CD14-positive monocyte (primary cell): Measurements from ENCODE around the gene LSG1. TPM values are rescaled to one million over a fixed set of nuclear protein-coding genes. Genes with fewer than 3 reads are reported as not detected.

Source experiments
- DNase-seq, 3 donors: peaks; one replicate each; pipeline ENCODE4 v3.0.0-alpha.2; 2011 to 2022
- H2AFZ ChIP-seq: 2 replicates; pipeline ENCODE4 v1.6.0; 2012; ENCODE audit warnings: mild to moderate bottlenecking, low read depth, low read length, inconsistent platforms; ENCODE audit not compliant: insufficient read depth, poor library complexity, severe bottlenecking
- H3K27ac ChIP-seq, 2 donors: 1 replicate in 1 of 2; 2 replicates in 1 of 2; pipeline ENCODE4 v1.5.1; 2012 to 2013; ENCODE audit warnings: low read length in 2 of 2, control low read depth in 1 of 2, inconsistent platforms in 1 of 2, low read depth in 1 of 2, mild to moderate bottlenecking in 1 of 2
- H3K27me3 ChIP-seq, 2 donors: one replicate each; pipeline versions ENCODE4 v1.6.0 to v1.6.1; 2011 to 2013; ENCODE audit warnings: low read length in 2 of 2; ENCODE audit not compliant: control insufficient read depth in 2 of 2, insufficient read depth in 2 of 2
- H3K36me3 ChIP-seq, 2 donors: replicated peaks in 1 of 2; 1 replicate in 1 of 2; 2 replicates in 1 of 2; pipeline versions ENCODE4 v1.5.1 to v1.6.1; 2012 to 2013; ENCODE audit warnings: low read length in 2 of 2, control low read depth in 1 of 2, inconsistent platforms in 1 of 2, mild to moderate bottlenecking in 1 of 2; ENCODE audit not compliant: insufficient read depth in 2 of 2, control insufficient read depth in 1 of 2
- H3K4me1 ChIP-seq, 2 donors: 1 replicate in 1 of 2; 2 replicates in 1 of 2; pipeline versions ENCODE4 v1.5.1 to v1.6.1; 2012 to 2013; ENCODE audit warnings: low read length in 2 of 2, control low read depth in 1 of 2, inconsistent platforms in 1 of 2, mild to moderate bottlenecking in 1 of 2, moderate library complexity in 1 of 2; ENCODE audit not compliant: insufficient read depth in 2 of 2, control insufficient read depth in 1 of 2
- H3K4me2 ChIP-seq: replicated peaks from 2 replicates; pipeline ENCODE3; 2012; ENCODE audit warnings: low read length, moderate library complexity, mild to moderate bottlenecking; ENCODE audit not compliant: poor library complexity, severe bottlenecking; ENCODE audit errors: extremely low read depth
- H3K4me3 ChIP-seq, 3 experiments: fragments of 200-600 bp in 1 of 3; sonication (generic) in 1 of 3; replicated peaks in 1 of 3; 1 replicate in 2 of 3; 2 replicates in 1 of 3; pipeline ENCODE4 v1.5.1; 2011 to 2013; ENCODE audit warnings: low read length in 3 of 3, mild to moderate bottlenecking in 3 of 3, control low read depth in 2 of 3, low read depth in 2 of 3, inconsistent platforms in 1 of 3, moderate library complexity in 1 of 3
- H3K79me2 ChIP-seq: 2 replicates; pipeline ENCODE4 v1.6.0; 2012; ENCODE audit warnings: mild to moderate bottlenecking, control low read depth, inconsistent platforms, low read length, moderate library complexity; ENCODE audit not compliant: insufficient read depth
- H3K9ac ChIP-seq: 2 replicates; pipeline ENCODE4 v1.6.0; 2017; ENCODE audit warnings: low read length, mild to moderate bottlenecking; ENCODE audit not compliant: insufficient read depth, poor library complexity, severe bottlenecking
- H3K9me3 ChIP-seq, 2 donors: replicated peaks in 1 of 2; 1 replicate in 1 of 2; 2 replicates in 1 of 2; pipeline versions ENCODE4 v1.5.1 to v1.6.1; 2012 to 2013; ENCODE audit warnings: low read length in 2 of 2, control low read depth in 1 of 2; ENCODE audit not compliant: control insufficient read depth in 1 of 2, insufficient read depth in 1 of 2
- H4K20me1 ChIP-seq: 2 replicates; pipeline ENCODE4 v1.6.0; 2012; ENCODE audit warnings: mild to moderate bottlenecking, low read length, control low read depth, moderate library complexity; ENCODE audit not compliant: insufficient read depth
- H3K27ac Mint-ChIP-seq, 7 donors: one replicate each; pipeline ENCODE4 v1.8.0; 2020; ENCODE audit warnings: mild to moderate bottlenecking in 7 of 7, mixed read lengths in 7 of 7, moderate library complexity in 6 of 7, inconsistent platforms in 2 of 7
- H3K27me3 Mint-ChIP-seq, 3 donors: one replicate each; pipeline ENCODE4 v1.8.0; 2021 to 2022; ENCODE audit warnings: low read depth in 3 of 3, mild to moderate bottlenecking in 3 of 3, mixed read lengths in 3 of 3, moderate library complexity in 3 of 3, inconsistent platforms in 1 of 3
- H3K36me3 Mint-ChIP-seq, 2 donors: one replicate each; pipeline ENCODE4 v1.8.0; 2020; ENCODE audit warnings: mixed read lengths in 2 of 2, inconsistent platforms in 1 of 2, mild to moderate bottlenecking in 1 of 2
- H3K4me1 Mint-ChIP-seq: one replicate; pipeline ENCODE4 v1.8.0; 2020; ENCODE audit warnings: mild to moderate bottlenecking, mixed read lengths
- H3K4me3 Mint-ChIP-seq, 2 donors: one replicate each; pipeline ENCODE4 v1.8.0; 2020; ENCODE audit warnings: mild to moderate bottlenecking in 2 of 2, mixed read lengths in 2 of 2, moderate library complexity in 1 of 2
- H3K9me3 Mint-ChIP-seq, 7 donors: one replicate each; pipeline ENCODE4 v1.8.0; 2020 to 2022; ENCODE audit warnings: mixed read lengths in 7 of 7, mild to moderate bottlenecking in 6 of 7, moderate library complexity in 6 of 7, inconsistent platforms in 2 of 7
- WGBS: methylation state at CpG from one replicate; pipeline ENCODE4 v1.1.5; 2013; ENCODE audit warnings: missing lambda C conversion rate; ENCODE audit not compliant: insufficient coverage; 5-methylcytosine and 5-hydroxymethylcytosine counted together
- intact Hi-C, 2 donors: fragments of 100-400 bp; cut with micrococcal nuclease; formaldehyde crosslinking; loops; one replicate each; pipeline versions ENCODE4 v1.15.0 to v1.15.1; 2023
- polyA plus RNA-seq, 3 donors: library from polyadenylated mRNA; depleted of rRNA in 1 of 3; unstranded in 2 of 3; stranded (reverse) in 1 of 3; fragments of 300-500 nt in 2 of 3; fragments of >200 nt in 1 of 3; fragmentation: Illumina TruSeq in 2 of 3; gene quantifications; 1 replicate in 2 of 3; 2 replicates in 1 of 3; pipeline ENCODE4 v1.2.3, GENCODE V29; 2012 to 2021
- TF ChIP-seq, protein P1 (sequence below): fragments of 200-600 bp; IDR thresholded peaks from one replicate; pipeline ENCODE4 v1.8.0; 2022; ENCODE audit warnings: antibody characterized with exemption, mild to moderate bottlenecking

The LSG1 gene
- polyA plus RNA-seq, 3 donors = 6.7 to 30.9 (median 9.9) TPM

DNA sequence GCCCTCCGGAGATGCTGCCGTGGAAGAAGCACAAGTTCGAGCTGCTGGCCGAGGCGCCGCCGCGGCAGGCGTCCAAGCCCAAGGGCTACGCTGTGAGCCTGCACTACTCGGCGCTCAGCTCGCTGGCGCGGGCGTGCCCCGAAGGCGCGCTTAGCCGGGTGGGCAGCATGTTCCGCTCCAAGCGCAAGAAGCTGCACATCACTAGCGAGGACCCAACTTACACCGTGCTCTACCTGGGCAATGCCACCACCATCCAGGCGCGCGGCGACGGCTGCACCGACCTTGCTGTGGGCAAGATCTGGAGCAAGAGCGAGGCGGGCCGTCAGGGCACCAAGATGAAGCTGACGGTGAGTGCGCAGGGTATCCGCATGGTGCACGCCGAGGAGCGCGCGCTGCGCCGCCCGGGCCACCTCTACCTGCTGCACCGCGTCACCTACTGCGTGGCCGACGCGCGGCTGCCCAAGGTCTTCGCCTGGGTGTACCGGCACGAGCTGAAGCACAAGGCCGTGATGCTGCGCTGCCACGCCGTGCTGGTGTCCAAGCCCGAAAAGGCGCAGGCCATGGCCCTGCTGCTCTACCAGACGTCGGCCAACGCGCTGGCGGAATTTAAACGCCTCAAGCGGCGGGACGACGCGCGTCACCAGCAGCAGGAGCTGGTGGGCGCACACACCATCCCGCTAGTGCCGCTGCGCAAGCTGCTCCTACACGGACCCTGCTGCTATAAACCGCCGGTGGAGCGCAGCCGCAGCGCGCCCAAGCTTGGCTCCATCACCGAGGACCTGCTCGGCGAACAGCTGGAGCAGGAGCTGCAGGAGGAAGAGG lies 15.0 kb upstream of the LSG1 start:
- Histone ChIP-seq H3K9ac (peak overlapping the region; percentile 87), H3K9me3 (no peaks in the 10 kb centered on the region), H4K20me1 (peaks cover 32% of the 10 kb centered on the region), H3K27ac (peak overlapping the region; percentile 41 to 88), H2AFZ (peak overlapping the region; percentile 89), H3K4me3 (peak overlapping the region; percentile 59 to 94 (median 83)), H3K27me3 (no peaks in the 10 kb centered on the region), H3K4me2 (peak overlapping the region; percentile 99), H3K36me3 (no peaks in the 10 kb centered on the region), H3K79me2 (peaks cover 20% of the 10 kb centered on the region), H3K4me1 (peaks cover 45 to 60% of the 10 kb centered on the region in 2 donors)
- Mint-ChIP-seq H3K4me1 (peaks cover 53% of the 10 kb centered on the region), H3K9me3 (no peaks in the 10 kb centered on the region), H3K36me3 (peaks cover 0 to 10% of the 10 kb centered on the region in 2 donors), H3K27me3 (peaks cover 0 to 2% (median 2%) of the 10 kb centered on the region in 3 donors), H3K4me3 (peak overlapping the region; percentile 92 to 97), H3K27ac (peak overlapping the region in 6 of 7 donors; percentile 54 to 86 (median 82))
- intact Hi-C loops = loop anchor here (5.0 to 10.0 kb wide), 6 partner anchors 50 to 838 kb away; no protein-coding TSS in a partner anchor
- peak in 2 of 3 donors; percentile 5 to 15 for DNase-seq
- WGBS = 12% methylated on average over 86 of the region's 86 CpGs
- TF ChIP-seq, protein P1, sequence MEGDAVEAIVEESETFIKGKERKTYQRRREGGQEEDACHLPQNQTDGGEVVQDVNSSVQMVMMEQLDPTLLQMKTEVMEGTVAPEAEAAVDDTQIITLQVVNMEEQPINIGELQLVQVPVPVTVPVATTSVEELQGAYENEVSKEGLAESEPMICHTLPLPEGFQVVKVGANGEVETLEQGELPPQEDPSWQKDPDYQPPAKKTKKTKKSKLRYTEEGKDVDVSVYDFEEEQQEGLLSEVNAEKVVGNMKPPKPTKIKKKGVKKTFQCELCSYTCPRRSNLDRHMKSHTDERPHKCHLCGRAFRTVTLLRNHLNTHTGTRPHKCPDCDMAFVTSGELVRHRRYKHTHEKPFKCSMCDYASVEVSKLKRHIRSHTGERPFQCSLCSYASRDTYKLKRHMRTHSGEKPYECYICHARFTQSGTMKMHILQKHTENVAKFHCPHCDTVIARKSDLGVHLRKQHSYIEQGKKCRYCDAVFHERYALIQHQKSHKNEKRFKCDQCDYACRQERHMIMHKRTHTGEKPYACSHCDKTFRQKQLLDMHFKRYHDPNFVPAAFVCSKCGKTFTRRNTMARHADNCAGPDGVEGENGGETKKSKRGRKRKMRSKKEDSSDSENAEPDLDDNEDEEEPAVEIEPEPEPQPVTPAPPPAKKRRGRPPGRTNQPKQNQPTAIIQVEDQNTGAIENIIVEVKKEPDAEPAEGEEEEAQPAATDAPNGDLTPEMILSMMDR = no peak

DNA sequence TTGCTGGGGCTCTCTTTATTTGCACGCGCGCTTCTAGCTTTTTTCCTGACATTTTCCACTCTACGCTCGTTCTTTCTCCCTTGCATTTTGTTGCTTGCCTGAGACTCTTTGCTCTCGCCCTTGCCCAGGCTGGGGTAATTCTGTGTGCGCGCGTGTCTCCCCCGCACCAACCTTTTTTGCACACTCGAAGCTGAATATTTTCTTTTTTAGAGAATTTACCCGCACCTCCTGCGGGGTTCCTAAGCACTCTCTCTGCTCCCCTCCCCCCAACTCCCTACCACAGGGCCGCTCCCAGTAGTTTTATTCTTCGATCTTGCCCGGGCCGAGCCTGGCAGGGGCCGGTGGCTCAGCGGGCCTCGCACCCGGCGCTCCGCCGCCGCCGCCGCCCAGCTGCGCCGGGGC lies 14.4 kb upstream of the LSG1 start:
- Histone ChIP-seq H3K36me3 (no peaks in the 10 kb centered on the region), H4K20me1 (peaks cover 32% of the 10 kb centered on the region), H2AFZ (peak overlapping the region; percentile 89), H3K27me3 (no peaks in the 10 kb centered on the region), H3K9ac (peak overlapping the region; percentile 87), H3K27ac (peak overlapping the region; percentile 52 to 88), H3K4me1 (peaks cover 45 to 60% of the 10 kb centered on the region in 2 donors), H3K4me3 (peak overlapping the region; percentile 59 to 94 (median 83)), H3K4me2 (peak overlapping the region; percentile 99), H3K9me3 (no peaks in the 10 kb centered on the region), H3K79me2 (peaks cover 20% of the 10 kb centered on the region)
- TF ChIP-seq, protein P1 = no peak
- Mint-ChIP-seq H3K4me1 (peaks cover 53% of the 10 kb centered on the region), H3K27ac (peak overlapping the region in 4 of 7 donors; percentile 50 to 89 (median 77)), H3K4me3 (peak overlapping the region; percentile 92 to 97), H3K36me3 (peaks cover 0 to 10% of the 10 kb centered on the region in 2 donors), H3K27me3 (peaks cover 0 to 2% (median 2%) of the 10 kb centered on the region in 3 donors), H3K9me3 (no peaks in the 10 kb centered on the region)
- intact Hi-C loops = loop anchor here (5.0 to 10.0 kb wide), 6 partner anchors 51 to 838 kb away; no protein-coding TSS in a partner anchor
- DNase-seq = no peak
- under 1% methylated on average over 29 of the region's 29 CpGs for WGBS
